ENCODE measurements around the gene PMEL. TPM values are rescaled to one million over a fixed set of nuclear protein-coding genes. Genes with fewer than 3 reads are reported as not detected.

Gene PMEL
- total and polyA plus RNA-seq, 2 of the 4 experiments (the other 2 are of a cell fraction), result 1.4 to 5.8 TPM

GRCh38 chr12:55996715-55997534 lies 31.1 kb upstream of the PMEL start, which contains the start of gene SUOX (continued):
- TF ChIP-seq NFE2L2 (IDR thresholded peaks at IDR 0.05; ENCODE audit: low read depth, low read length) (no peak), RFX5 (IDR thresholded peaks at IDR 0.05; ENCODE audit: low read depth, low read length) (peak; percentile 81), BHLHE40 (IDR thresholded peaks at IDR 0.05; ENCODE audit: low read depth, low read length) (no peak)

- TF ChIP-seq CHD1 (IDR thresholded peaks at IDR 0.05; ENCODE audit: low read depth, low read length) (no peak), USF2 (IDR thresholded peaks at IDR 0.05; ENCODE audit: low read depth, low read length) (no peak), NFE2L2 (IDR thresholded peaks at IDR 0.05; ENCODE audit: low read depth, low read length) (no peak), SMC3 (IDR thresholded peaks at IDR 0.05; ENCODE audit: low read depth, low read length) (peak; percentile 66), MXI1 (IDR thresholded peaks at IDR 0.05; ENCODE audit: borderline replicate concordance, low read depth, low read length) (no peak), FOS (IDR thresholded peaks at IDR 0.05; ENCODE audit: low read depth, low read length) (no peak), CTCF (conservative IDR thresholded peaks at IDR 0.05; ENCODE audit: low read depth, low read length) (peak; percentile 91), RCOR1 (IDR thresholded peaks at IDR 0.05; ENCODE audit: insufficient replicate concordance, low read length) (no peak), RAD21 (IDR thresholded peaks at IDR 0.05; ENCODE audit: low read length) (peak; percentile 77), MAZ (IDR thresholded peaks at IDR 0.05; ENCODE audit: borderline replicate concordance, low read depth, low read length) (no peak)
- 93% methylated on average over 3 of the region's 14 CpGs; no CpG with 5 or more reads in 1 of the 2 experiments for WGBS, 2 experiments (ENCODE audit: extremely low coverage in 2 of 2, insufficient read length in 1 of 2)
- peak overlapping the region; percentile 13; the same call in 1 of the 2 replicates for H3K27ac ChIP-seq (ENCODE audit: insufficient read depth, low read length)
These were observed 30.4 kb upstream of the PMEL start for GRCh38 chr12:55996201-55996714.

More at GRCh38 chr12:55996201-55996714, 30.4 kb upstream of the PMEL start:
- no peak overlapping the region for H4K8ac ChIP-seq (ENCODE audit: low read depth in 2 of 2, low read length in 2 of 2)
- H2AK5ac ChIP-seq (ENCODE audit: low read depth, low read length), result no peak overlapping the region
- no peak overlapping the region for H2BK15ac ChIP-seq (ENCODE audit: low read depth, low read length)
- H3K9me3 ChIP-seq (ENCODE audit: control insufficient read depth, insufficient read depth, low read length), result no peaks in the 10 kb centered on the region
- CTCF ChIA-PET, result interaction anchor here (0.6 to 1.8 kb wide), 9 partner anchors 9 to 116 kb away, joined by 3 to 8 read pairs (median 3); no protein-coding TSS in a partner anchor
- peaks cover 5 to 16% of the 10 kb centered on the region in 2 experiments for H3K79me1 ChIP-seq (ENCODE audit: low read depth in 1 of 2, low read length in 2 of 2)
- peak; percentile 19 for ATAC-seq (ENCODE audit: low read depth)
- no peak overlapping the region for H3K23ac ChIP-seq (ENCODE audit: low read depth, low read length)
- H3K9ac ChIP-seq (ENCODE audit: low read depth, low read length), result peak overlapping the region; percentile 46; the same call in 1 of the 2 replicates
- H4K20me1 ChIP-seq (ENCODE audit: insufficient read depth, low read length), result no peaks in the 10 kb centered on the region; the same call in 1 of the 2 replicates
- intact Hi-C loops (cut with micrococcal nuclease) (loop anchor here (1.0 to 10.0 kb wide), 3 partner anchors 33 to 109 kb away; partner anchors contain the start of genes PA2G4 and RPS26), in situ Hi-C loops (cut with MboI; ENCODE audit: low sequenced_read_pairs) (loop anchor here (5.0 kb wide), 1 partner anchor 41 kb away; no protein-coding TSS in a partner anchor), dilution Hi-C loops (cut with HindIII; ENCODE audit: low sequenced_read_pairs, unreplicated experiment) (no loop called here)
- peak overlapping the region; percentile 68; the same call in 1 of the 2 replicates for H3K4me3 ChIP-seq (ENCODE audit: insufficient read depth, low read depth, low read length)
- H3K9me1 ChIP-seq (ENCODE audit: insufficient read depth, low read length), result no peaks in the 10 kb centered on the region
- H3K14ac ChIP-seq (replicated peaks; ENCODE audit: low read depth, low read length), result no peak overlapping the region
- peaks cover 4% of the 10 kb centered on the region for H3K4me1 ChIP-seq (ENCODE audit: control insufficient read depth, insufficient read depth, low read length)
- DNase-seq, result peak; percentile 62
- H3K27me3 ChIP-seq (ENCODE audit: control insufficient read depth, insufficient read depth, low read length), result no peaks in the 10 kb centered on the region
- H4K5ac ChIP-seq (ENCODE audit: low read depth, low read length), result no peak overlapping the region
- no peak overlapping the region for H2BK120ac ChIP-seq (ENCODE audit: low read depth, low read length)
- H2BK20ac ChIP-seq (ENCODE audit: low read depth, low read length), result no peak overlapping the region
- no peak overlapping the region for H4K91ac ChIP-seq (ENCODE audit: insufficient read depth, low read depth, low read length)
- no peak overlapping the region for H3K4ac ChIP-seq (ENCODE audit: low read depth, low read length)
- BruUV-seq (replicated peaks), result no TSS peak
- no peak overlapping the region for H2AK9ac ChIP-seq (replicated peaks; ENCODE audit: low read depth, low read length, poor library complexity)
- H3K36me3 ChIP-seq (ENCODE audit: control insufficient read depth, insufficient read depth, low read length), result peaks cover 21% of the 10 kb centered on the region
- H2AFZ ChIP-seq (replicated peaks; ENCODE audit: low read length, poor library complexity), result no peak overlapping the region
- no peak overlapping the region for H3K18ac ChIP-seq (ENCODE audit: low read depth, low read length)
- POLR2A ChIA-PET (ENCODE audit: unreplicated experiment), result interaction anchor here (0.5 kb wide), 1 partner anchor 13 kb away, joined by 6 read pairs; no protein-coding TSS in a partner anchor
- H3K56ac ChIP-seq (ENCODE audit: extremely low read depth, insufficient read depth, low read length), result no peak overlapping the region
- H2BK5ac ChIP-seq (ENCODE audit: low read depth, low read length, poor library complexity, severe bottlenecking), result no peak overlapping the region
- H3K4me2 ChIP-seq (ENCODE audit: low read depth, low read length), result peak overlapping the region; percentile 90

Measured in IMR-90 (cell line).